Transverse colon (tissue), 4 donors: ENCODE results near the gene PLCB2. TPM values are rescaled to one million over a fixed set of nuclear protein-coding genes. Genes with fewer than 3 reads are reported as not detected.

Experiments
- DNase-seq: peaks from one replicate; pipeline ENCODE4 v3.0.0-alpha.2; 2019
- H3K27ac ChIP-seq, 4 donors: fragments of 200-600 bp; sonication (generic); 2 replicates each; pipeline ENCODE4 v1.5.1; 2016 to 2018; ENCODE audit warnings: inconsistent platforms in 4 of 4
- H3K27me3 ChIP-seq: fragments of 200-600 bp; sonication (generic); 2 replicates; pipeline ENCODE4 v1.5.1; 2017; ENCODE audit warnings: inconsistent platforms
- H3K36me3 ChIP-seq, 4 donors: fragments of 200-600 bp; sonication (generic); 2 replicates each; pipeline ENCODE4 v1.5.1; 2017 to 2019; ENCODE audit warnings: inconsistent platforms in 4 of 4
- H3K4me1 ChIP-seq, 4 donors: fragments of 200-600 bp; sonication (generic); 2 replicates each; pipeline ENCODE4 v1.5.1; 2017 to 2020; ENCODE audit warnings: inconsistent platforms in 4 of 4
- H3K4me3 ChIP-seq, 4 donors: fragments of 200-600 bp; sonication (generic); 1 replicate in 1 of 4; 2 replicates in 3 of 4; pipeline versions ENCODE4 v1.5.1 to v1.6.1; 2017 to 2019; ENCODE audit warnings: inconsistent platforms in 4 of 4
- H3K9me3 ChIP-seq, 2 donors: fragments of 200-600 bp; sonication (generic); 2 replicates each; pipeline ENCODE4 v1.5.1; 2017 to 2019; ENCODE audit warnings: inconsistent platforms in 2 of 2
- CTCF ChIP-seq, 5 experiments: fragments of 200-600 bp in 3 of 5; fragments of 450-650 bp in 2 of 5; sonication (generic) in 3 of 5; IDR thresholded peaks; 1 replicate in 2 of 5; 2 replicates in 3 of 5; pipeline ENCODE4 v1.5.1; 2016 to 2017; ENCODE audit warnings: antibody characterized with exemption in 5 of 5, inconsistent platforms in 3 of 5, mild to moderate bottlenecking in 2 of 5, moderate library complexity in 1 of 5
- EP300 ChIP-seq: sonication (generic); formaldehyde crosslinking; IDR thresholded peaks from one replicate; pipeline ENCODE4 v1.6.1; 2017; ENCODE audit warnings: antibody characterized with exemption, low read depth
- POLR2A ChIP-seq: fragments of 450-650 bp; IDR thresholded peaks from one replicate; pipeline ENCODE4 v1.6.1; 2016; ENCODE audit warnings: antibody characterized with exemption, mild to moderate bottlenecking, moderate library complexity
- POLR2AphosphoS5 ChIP-seq, 3 donors: sonication (generic); formaldehyde crosslinking; IDR thresholded peaks; one replicate each; pipeline ENCODE4 v1.6.1; 2016; ENCODE audit warnings: antibody characterized with exemption in 3 of 3
- WGBS, 2 donors: methylation state at CpG; one replicate each; pipeline ENCODE4 v1.1.5; 2018; ENCODE audit warnings: low coverage in 1 of 2; 5-methylcytosine and 5-hydroxymethylcytosine counted together
- in situ Hi-C, 4 donors: fragments of 200-750 bp; cut with MboI; loops; one replicate each; pipeline versions ENCODE4 v1.15.0 to v1.15.1; 2017; ENCODE audit warnings: low sequenced_read_pairs in 3 of 4, low pct_ligation_motif_present in 1 of 4, low pct_unique_long_range_greater_than_20kb in 1 of 4
- intact Hi-C: fragments of 100-400 bp; cut with DNase I; formaldehyde crosslinking; loops from one replicate; pipeline ENCODE4 v1.15.1; 2023; ENCODE audit warnings: low total_unique reads
- total RNA-seq, 4 donors: library from RNA; depleted of rRNA; stranded (reverse); fragments of >200 nt; gene quantifications; one replicate each; pipeline ENCODE4 v1.1.0, GENCODE V29; 2016

PLCB2 gene
- total RNA-seq, 4 donors from 2014 or later: 5.5 to 143 (median 12.0) TPM

- WGBS, 2 donors: 21% methylated on average over 14 of the region's 14 CpGs; no CpG with 5 or more reads in 1 of the 2 donors
- intact Hi-C loops: loop anchor here (1.0 kb wide), 1 partner anchor 17 kb away; the partner anchor contains the start of gene INAFM2
- peak in 1 of 5 experiments; percentile 29 for TF ChIP-seq CTCF (IDR thresholded peaks at IDR 0.05)
- TF ChIP-seq POLR2AphosphoS5 (IDR thresholded peaks at IDR 0.05): peak; percentile 43 to 74 (median 45)
- TF ChIP-seq EP300: peak; percentile 54
- TF ChIP-seq POLR2A: no peak
Measured at GRCh38 chr15:40340038-40340739, 32.5 kb upstream of the PLCB2 start.

GRCh38 chr15:40339621-40339945 is 31.8 kb upstream of the PLCB2 start:
- 81% methylated on average over 4 of the region's 7 CpGs; no CpG with 5 or more reads in 1 of the 2 donors for WGBS, 2 donors
- peaks cover 46 to 100% (median 84%) of the 10 kb centered on the region in 4 donors for H3K4me1 ChIP-seq
- intact Hi-C loops: no loop called here
- no peaks in the 10 kb centered on the region for H3K27me3 ChIP-seq
- in situ Hi-C loops: no loop called here
- H3K36me3 ChIP-seq: no peaks in the 10 kb centered on the region
- H3K4me3 ChIP-seq: peak overlapping the region; percentile 13 to 53 (median 34)
- peak overlapping the region; percentile 95 to 98 (median 96) for H3K27ac ChIP-seq
- H3K9me3 ChIP-seq: no peaks in the 10 kb centered on the region
- DNase-seq: peak; percentile 10
- TF ChIP-seq EP300 (no peak), CTCF (IDR thresholded peaks at IDR 0.05) (no peak)

More at GRCh38 chr15:40340038-40340739, 32.5 kb upstream of the PLCB2 start:
- Histone ChIP-seq H3K4me1 (peaks cover 42 to 100% (median 84%) of the 10 kb centered on the region in 4 donors), H3K27me3 (no peaks in the 10 kb centered on the region), H3K4me3 (peak overlapping the region; percentile 25 to 53 (median 38)), H3K9me3 (no peaks in the 10 kb centered on the region), H3K27ac (peak overlapping the region; percentile 95 to 98 (median 96)), H3K36me3 (no peaks in the 10 kb centered on the region)
- peak; percentile 76 for DNase-seq
- in situ Hi-C loops: no loop called here

GRCh38 chr15:40338921-40339620 is 31.3 kb upstream of the PLCB2 start:
- in situ Hi-C loops: no loop called here
- 71% methylated on average over 9 of the region's 11 CpGs; no CpG with 5 or more reads in 1 of the 2 donors for WGBS, 2 donors
- H3K27ac ChIP-seq: peak overlapping the region; percentile 95 to 98 (median 96)
- peak overlapping the region; percentile 13 to 53 (median 34) for H3K4me3 ChIP-seq
- peak; percentile 34 to 54 (median 49) for TF ChIP-seq POLR2AphosphoS5 (IDR thresholded peaks at IDR 0.05)
- TF ChIP-seq EP300: no peak
- H3K36me3 ChIP-seq: no peaks in the 10 kb centered on the region
- peak; percentile 35 for DNase-seq
- intact Hi-C loops: no loop called here
- no peaks in the 10 kb centered on the region for H3K9me3 ChIP-seq
- H3K27me3 ChIP-seq: no peaks in the 10 kb centered on the region
- peaks cover 48 to 100% (median 85%) of the 10 kb centered on the region in 4 donors for H3K4me1 ChIP-seq

GRCh38 chr15:40338041-40338657 is 30.4 kb upstream of the PLCB2 start:
- Histone ChIP-seq H3K4me3 (peak overlapping the region in 2 of 4 donors; percentile 6 to 43), H3K27ac (peak overlapping the region; percentile 95 to 98 (median 96)), H3K27me3 (no peaks in the 10 kb centered on the region), H3K9me3 (no peaks in the 10 kb centered on the region), H3K36me3 (no peaks in the 10 kb centered on the region), H3K4me1 (peaks cover 44 to 100% (median 81%) of the 10 kb centered on the region in 4 donors)
- no peak for TF ChIP-seq EP300
- TF ChIP-seq POLR2A: no peak
- TF ChIP-seq POLR2AphosphoS5 (IDR thresholded peaks at IDR 0.05): no peak
- peak; percentile 70 to 87 (median 77) for TF ChIP-seq CTCF (IDR thresholded peaks at IDR 0.05)
- intact Hi-C loops: no loop called here
- peak; percentile 81 for DNase-seq
- in situ Hi-C loops: no loop called here
- WGBS, 2 donors: 0 to 41% methylated on average over 2 to 11 of the region's 11 CpGs
